ENCODE data around the gene RSU1.

Gene RSU1

GRCh38 chr10:16586358-16587138 lies 230.7 kb downstream of the RSU1 start:
- DNase-seq = no peak

- DNase-seq = no peak
These were observed 232.1 kb downstream of the RSU1 start for GRCh38 chr10:16585103-16585502.

GRCh38 chr10:16583382-16583781 lies 233.8 kb downstream of the RSU1 start:
- DNase-seq = no peak

GRCh38 chr10:16581202-16581601 lies 236.0 kb downstream of the RSU1 start:
- DNase-seq = no peak

- no peak for DNase-seq
These were observed 246.5 kb downstream of the RSU1 start for GRCh38 chr10:16570731-16571130.

GRCh38 chr10:16566202-16566805 lies 250.9 kb downstream of the RSU1 start:
- DNase-seq = no peak

- no peak for DNase-seq
These were observed 251.6 kb downstream of the RSU1 start for GRCh38 chr10:16565604-16566003.

- DNase-seq = no peak
These were observed 254.3 kb downstream of the RSU1 start for GRCh38 chr10:16562891-16563290.

GRCh38 chr10:16559236-16559773 lies 257.9 kb downstream of the RSU1 start:
- no peak for DNase-seq

- no peak for DNase-seq
These were observed 269.3 kb downstream of the RSU1 start for GRCh38 chr10:16547973-16548372.

GRCh38 chr10:16545116-16545736 lies 272.0 kb downstream of the RSU1 start:
- DNase-seq = no peak

- no peak for DNase-seq
These were observed 272.6 kb downstream of the RSU1 start for GRCh38 chr10:16544591-16544990.

- no peak for DNase-seq
These were observed 273.1 kb downstream of the RSU1 start for GRCh38 chr10:16544099-16544498.
